NAMALWA (cell line): ENCODE results near the gene IRS1.

Experiments used
- DNase-seq: peaks from one replicate; pipeline ENCODE4 v3.0.0-alpha.2; 2015; ENCODE audit warnings: low spot score

The IRS1 gene

GRCh38 chr2:226758921-226759640 lies 40.5 kb downstream of the IRS1 start:
- peak; percentile 16 for DNase-seq

DNA sequence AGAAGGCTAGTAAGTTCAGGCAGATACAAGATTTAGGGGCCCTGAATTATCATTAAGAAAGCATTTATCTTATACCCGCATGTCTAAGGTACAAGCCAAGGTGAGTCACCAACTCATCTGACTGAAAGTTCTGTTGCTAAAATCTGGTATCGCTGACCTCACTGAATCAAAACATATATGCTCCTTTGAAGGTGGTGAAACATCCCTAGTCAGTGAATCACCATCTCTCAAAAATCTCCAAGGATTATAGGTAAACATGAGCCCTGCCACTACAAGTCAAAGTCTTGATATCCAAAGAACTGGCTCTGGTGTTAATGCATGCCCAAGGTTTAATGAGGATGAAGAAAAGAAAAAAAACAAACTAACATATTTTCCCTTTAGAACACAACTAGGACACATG lies 43.5 kb downstream of the IRS1 start:
- DNase-seq = no peak

DNA sequence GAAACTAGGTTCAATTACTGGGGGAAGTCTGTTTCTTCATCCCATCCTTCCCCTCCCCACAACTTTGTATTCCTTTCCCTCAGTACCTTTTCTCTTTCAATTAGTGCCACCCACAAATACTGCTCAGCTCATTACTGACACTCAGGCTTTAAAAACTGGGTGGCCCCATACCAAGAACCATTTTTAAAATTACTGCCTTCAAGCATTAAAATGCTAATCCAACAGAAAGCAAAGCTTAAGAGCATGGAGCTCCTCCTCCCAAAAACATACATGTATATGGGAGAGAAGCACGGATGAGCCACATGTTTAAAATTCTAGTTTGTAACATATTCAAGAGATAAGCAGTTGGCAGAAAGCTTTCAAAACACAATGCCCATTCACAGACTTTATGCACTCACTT lies 44.0 kb downstream of the IRS1 start:
- no peak for DNase-seq

- no peak for DNase-seq
Observed at GRCh38 chr2:226754821-226755604, 44.6 kb downstream of the IRS1 start.

DNA sequence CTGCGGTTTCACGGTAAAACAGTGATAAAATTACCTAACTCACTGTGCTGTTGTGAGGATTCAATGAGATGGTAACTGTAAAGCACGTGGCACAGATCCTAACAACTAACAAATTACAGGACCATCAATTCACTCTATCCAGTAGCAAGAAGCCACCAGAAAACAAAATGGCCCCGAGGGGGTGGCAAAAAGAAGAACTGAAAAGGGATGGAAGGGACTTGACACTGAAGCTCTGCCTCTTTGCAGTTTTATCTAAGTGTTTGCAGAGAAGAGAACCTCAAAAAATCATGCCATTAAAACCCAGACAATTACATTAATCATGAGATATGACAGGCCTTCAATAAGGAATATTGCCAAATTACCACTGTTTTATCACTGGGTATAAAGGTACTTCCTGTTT lies 46.7 kb downstream of the IRS1 start:
- no peak for DNase-seq

- DNase-seq = no peak
Observed at GRCh38 chr2:226747288-226747687, 52.3 kb downstream of the IRS1 start.

DNA sequence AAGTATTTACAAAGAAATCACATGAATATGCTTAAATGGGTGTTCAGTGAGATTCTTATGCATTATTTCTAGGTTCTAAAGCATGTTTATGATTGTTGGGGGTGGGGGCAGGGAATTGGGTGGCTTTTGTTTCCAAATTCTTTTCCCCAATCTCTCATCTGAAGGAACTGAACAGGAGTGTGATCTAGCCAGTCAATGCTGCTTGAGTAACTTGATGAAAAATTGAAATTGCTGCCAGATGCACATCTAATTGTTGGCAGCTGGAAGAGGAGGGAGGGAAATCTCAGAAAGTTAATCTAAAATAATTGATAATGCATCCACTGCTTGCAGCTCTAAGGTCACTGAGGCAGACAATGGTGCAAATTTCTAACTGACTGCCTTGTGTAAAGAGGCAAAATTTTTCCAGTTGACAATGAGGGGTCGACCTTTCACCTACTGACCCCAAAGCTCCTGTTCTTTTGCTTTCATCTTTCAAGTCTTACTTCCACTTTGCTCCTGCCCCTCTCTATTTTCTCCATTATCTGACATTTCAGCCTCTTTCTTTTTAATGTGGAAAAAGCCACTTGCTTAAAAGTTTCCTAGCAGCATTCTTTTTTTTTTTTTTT lies 53.3 kb downstream of the IRS1 start:
- no peak for DNase-seq

- no peak for DNase-seq
Observed at GRCh38 chr2:226743915-226744314, 55.7 kb downstream of the IRS1 start.

GRCh38 chr2:226742347-226742746 lies 57.3 kb downstream of the IRS1 start:
- no peak for DNase-seq

DNA sequence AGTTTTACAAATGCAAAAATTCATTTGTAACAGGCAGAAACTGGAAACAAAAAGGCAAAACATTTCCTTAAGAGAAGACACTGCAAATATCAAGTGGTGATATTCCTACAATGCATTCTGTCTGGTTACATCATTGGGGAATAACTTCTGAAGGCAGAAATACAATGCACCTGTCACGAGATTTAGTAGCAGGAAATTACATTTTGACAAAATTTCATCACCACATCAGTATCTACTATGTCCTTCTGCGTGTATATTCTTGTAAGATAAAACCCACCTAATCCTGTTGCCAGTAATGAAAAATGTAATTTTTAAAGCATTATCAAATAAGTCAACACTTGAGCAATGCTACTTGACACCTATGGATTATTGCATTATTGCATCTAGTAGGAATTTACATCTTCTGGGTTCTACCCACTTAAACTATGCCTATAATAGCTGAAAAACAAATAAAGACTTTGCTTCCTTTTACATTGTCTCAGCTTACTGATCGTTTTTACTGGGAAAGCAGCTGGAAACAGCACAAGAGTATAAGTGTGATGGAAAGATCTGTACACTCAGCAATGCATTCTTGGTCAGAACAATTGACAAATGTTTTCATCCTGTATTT lies 59.5 kb downstream of the IRS1 start:
- DNase-seq = no peak

DNA sequence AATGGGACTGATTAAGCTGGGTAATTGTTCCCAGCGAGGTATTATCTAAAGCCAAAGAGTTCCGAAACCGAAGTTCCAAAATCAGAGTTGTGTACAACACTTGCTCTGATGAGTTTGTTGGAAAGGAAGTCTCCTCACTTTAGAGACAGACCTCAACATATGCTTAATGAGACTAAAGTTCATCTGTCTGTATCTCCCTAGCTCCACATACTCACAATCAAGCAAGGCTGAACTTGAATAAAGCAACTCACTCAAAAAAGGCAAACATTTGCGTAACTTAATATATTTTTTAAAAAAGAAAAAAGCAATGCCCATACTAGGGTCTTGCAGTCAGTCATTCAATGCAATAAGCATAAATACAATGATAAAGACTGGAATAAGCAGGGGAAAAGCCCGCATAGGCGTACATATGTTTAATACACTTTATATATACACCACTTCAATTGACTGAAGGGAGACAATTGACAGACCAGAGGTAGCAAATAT lies 60.0 kb downstream of the IRS1 start:
- no peak for DNase-seq

GRCh38 chr2:226738821-226739544 lies 60.6 kb downstream of the IRS1 start:
- DNase-seq = no peak

- no peak for DNase-seq
Observed at GRCh38 chr2:226738191-226738820, 61.3 kb downstream of the IRS1 start.

GRCh38 chr2:226736382-226736781 lies 63.2 kb downstream of the IRS1 start:
- no peak for DNase-seq

DNA sequence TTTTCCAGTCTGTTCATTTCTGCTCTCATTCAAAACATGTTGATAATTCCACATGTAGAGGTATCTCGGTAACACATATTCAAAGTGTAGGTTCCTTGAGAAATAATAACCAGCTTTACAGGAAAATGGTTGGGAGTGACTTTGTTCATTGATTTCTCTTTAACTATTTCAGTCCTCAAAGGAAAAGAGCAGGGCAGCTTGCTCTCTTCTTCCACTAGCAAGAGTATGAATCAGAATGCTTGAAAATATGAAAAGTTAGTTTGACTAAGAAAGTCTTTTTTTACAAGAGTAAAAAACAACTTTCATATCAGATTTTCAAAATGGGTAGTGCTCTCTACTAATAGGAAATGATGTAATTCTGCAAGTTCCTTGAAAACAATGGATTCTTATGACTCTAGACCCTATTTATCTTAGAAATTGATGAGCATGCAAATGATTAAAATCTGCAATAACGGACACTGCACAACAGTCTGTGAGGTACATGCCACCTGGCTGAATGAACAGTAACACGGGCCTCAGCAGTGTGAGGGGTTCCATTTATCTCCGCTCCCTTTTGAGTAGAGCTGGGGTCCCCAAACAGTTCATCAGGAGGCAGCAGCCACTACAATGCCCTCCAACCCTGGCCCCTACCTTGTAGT lies 65.6 kb downstream of the IRS1 start:
- no peak for DNase-seq

- DNase-seq = no peak
Observed at GRCh38 chr2:226733189-226733858, 66.3 kb downstream of the IRS1 start.

GRCh38 chr2:226732478-226733188 lies 67.0 kb downstream of the IRS1 start:
- DNase-seq = no peak

GRCh38 chr2:226730481-226730880 lies 69.1 kb downstream of the IRS1 start:
- DNase-seq = no peak

DNA sequence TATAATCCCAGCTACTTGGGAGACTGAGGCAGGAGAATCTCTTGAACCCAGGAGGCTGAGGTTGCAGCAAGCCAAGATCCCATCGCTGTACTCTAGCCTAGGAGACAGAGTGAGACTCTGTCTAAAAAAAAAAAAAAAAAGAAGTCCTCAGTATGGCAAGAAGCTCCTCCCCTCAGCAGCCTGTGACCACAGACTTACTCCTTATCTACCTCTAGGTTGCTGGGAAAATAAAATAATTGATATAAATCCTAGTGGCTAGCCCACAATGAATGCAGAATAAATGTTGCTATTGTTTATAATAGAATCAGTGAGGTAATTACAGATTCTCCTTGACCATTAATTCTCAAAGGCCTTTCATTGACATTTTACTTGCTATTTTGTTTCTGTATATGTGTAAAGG lies 70.6 kb downstream of the IRS1 start:
- DNase-seq = no peak

GRCh38 chr2:226727251-226727650 lies 72.4 kb downstream of the IRS1 start:
- DNase-seq = peak; percentile 35
